ENCODE results near the gene NAT10.
"Not testable (repeated sequence)": the region's sequence is repeated elsewhere in the genome, so short reads cannot be mapped to it uniquely, and the experiment has no call there.

The NAT10 gene

DNA sequence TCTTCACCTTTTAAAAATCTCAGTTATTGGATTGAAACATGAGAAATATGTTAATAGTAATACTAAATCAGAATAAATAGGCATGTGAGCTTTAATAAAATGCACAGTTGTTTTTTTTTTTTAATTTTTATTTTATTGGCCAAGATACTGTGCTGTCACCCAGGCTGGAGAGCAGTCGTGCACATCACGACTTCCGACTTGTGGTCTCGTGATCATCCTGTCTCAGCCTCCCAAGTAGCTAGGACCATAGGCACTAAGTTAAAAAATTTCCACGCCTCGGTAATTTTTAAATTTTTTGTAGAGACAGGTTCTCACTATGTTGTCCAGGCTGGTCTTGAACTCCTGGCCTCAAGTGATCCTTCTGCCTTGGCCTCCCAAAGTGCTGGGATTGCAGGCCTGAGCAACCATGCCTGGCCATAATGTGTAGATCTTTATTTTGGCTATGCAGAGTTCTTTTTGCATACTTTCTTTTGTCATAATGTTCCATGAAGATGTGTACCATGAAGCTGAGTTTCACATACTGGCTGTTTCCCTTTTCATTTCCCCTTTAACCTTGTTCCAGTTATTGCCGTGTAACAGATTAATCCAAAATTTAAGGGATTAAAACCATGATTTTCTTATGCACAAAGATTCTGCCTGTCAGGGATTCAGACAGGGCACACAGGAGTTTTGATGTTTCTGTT, 37.9 kb upstream of the NAT10 start:
- no peak for DNase-seq (ENCODE audit: low read depth)
- no peak for TF ChIP-seq CTCF (IDR thresholded peaks at IDR 0.05; ENCODE audit: insufficient read depth, low read depth, low read length, missing control alignments)
- no peak overlapping the region for H3K4me3 ChIP-seq (ENCODE audit: low read length)

DNA sequence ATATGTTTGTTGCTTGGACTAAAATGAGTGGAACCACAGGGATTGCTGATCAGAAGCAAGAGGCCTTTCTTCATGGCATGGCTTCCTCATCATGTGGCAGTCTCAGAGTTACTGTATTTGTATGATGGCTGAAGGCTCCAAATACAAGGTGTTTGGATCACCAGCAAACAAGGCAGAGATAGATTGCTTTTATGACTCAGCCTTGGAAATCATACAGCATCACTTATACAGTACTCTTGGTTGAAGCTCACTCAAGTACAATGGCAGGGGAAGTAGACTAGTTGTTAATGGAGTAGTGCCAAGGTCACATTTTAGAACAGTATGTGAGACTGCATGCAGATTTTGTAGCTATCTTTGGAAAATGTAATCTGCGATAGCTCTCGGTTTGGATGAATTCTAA, 37.3 kb upstream of the NAT10 start:
- peak; percentile 24 for DNase-seq (ENCODE audit: low read depth)
- TF ChIP-seq CTCF (IDR thresholded peaks at IDR 0.05; ENCODE audit: insufficient read depth, low read depth, low read length, missing control alignments) = no peak
- H3K4me3 ChIP-seq (ENCODE audit: low read length) = no peak overlapping the region

DNA sequence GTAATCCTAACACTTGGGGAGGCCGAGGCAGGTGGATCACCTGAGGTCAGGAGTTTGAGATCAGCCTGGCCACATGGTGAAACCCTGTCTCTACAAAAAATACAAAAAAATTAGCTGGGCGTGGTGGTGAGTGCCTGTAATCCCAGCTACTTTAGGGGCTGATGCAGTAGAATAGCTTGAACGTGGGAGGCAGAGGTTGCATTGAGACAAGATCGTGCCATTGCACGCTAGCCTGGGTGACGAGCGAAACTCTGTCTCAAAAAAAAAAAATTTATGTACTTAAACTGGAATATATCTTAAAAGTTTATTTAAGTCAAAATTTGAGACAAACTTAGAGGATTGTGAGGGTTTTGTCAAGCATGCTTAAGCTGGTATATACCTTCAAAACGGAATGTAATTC, 34.1 kb upstream of the NAT10 start:
- H3K4me3 ChIP-seq (ENCODE audit: low read length); DNase-seq (ENCODE audit: low read depth): not testable (repeated sequence)

- no peak for DNase-seq (ENCODE audit: low read depth)
- no peak for TF ChIP-seq CTCF (IDR thresholded peaks at IDR 0.05; ENCODE audit: insufficient read depth, low read depth, low read length, missing control alignments)
- no peak overlapping the region for H3K4me3 ChIP-seq (ENCODE audit: low read length)
Observed at GRCh38 chr11:34072041-34072440, 33.4 kb upstream of the NAT10 start.

- no peak for TF ChIP-seq CTCF (IDR thresholded peaks at IDR 0.05; ENCODE audit: insufficient read depth, low read depth, low read length, missing control alignments)
- DNase-seq (ENCODE audit: low read depth) = peak; percentile 26
Observed at GRCh38 chr11:34072832-34073231, 32.6 kb upstream of the NAT10 start.

GRCh38 chr11:34074391-34074790, 31.0 kb upstream of the NAT10 start:
- TF ChIP-seq CTCF (IDR thresholded peaks at IDR 0.05; ENCODE audit: insufficient read depth, low read depth, low read length, missing control alignments) = no peak
- H3K4me3 ChIP-seq (ENCODE audit: low read length) = no peak overlapping the region
- DNase-seq (ENCODE audit: low read depth) = no peak

More at GRCh38 chr11:34072832-34073231, 32.6 kb upstream of the NAT10 start:
- no peak overlapping the region for H3K4me3 ChIP-seq (ENCODE audit: low read length)

- DNase-seq (ENCODE audit: low read depth) = peak; percentile 35
- TF ChIP-seq CTCF (IDR thresholded peaks at IDR 0.05; ENCODE audit: insufficient read depth, low read depth, low read length, missing control alignments) = no peak
- no peak overlapping the region for H3K4me3 ChIP-seq (ENCODE audit: low read length)
Observed at GRCh38 chr11:34075178-34075820, 30.1 kb upstream of the NAT10 start.
